ENCODE data around the gene RNF113B. TPM values are rescaled to one million over a fixed set of nuclear protein-coding genes. Genes with fewer than 3 reads are reported as not detected.

Gene RNF113B
- total RNA-seq, 1 donor from 2014 or later, result not detected

- DNase-seq (ENCODE audit: low spot score), result no peak
- Mint-ChIP-seq H3K4me1 (ENCODE audit: low read depth) (peaks cover 41% of the 10 kb centered on the region), H3K9me3 (ENCODE audit: low read depth) (no peaks in the 10 kb centered on the region), H3K36me3 (ENCODE audit: low read depth) (no peaks in the 10 kb centered on the region), H3K4me3 (ENCODE audit: unreplicated experiment) (no peak overlapping the region), H3K27ac (ENCODE audit: unreplicated experiment) (no peak overlapping the region), H3K27me3 (ENCODE audit: low read depth) (no peaks in the 10 kb centered on the region)
- no peak for TF ChIP-seq CTCF (IDR thresholded peaks at IDR 0.05)
These were observed 33.9 kb downstream of the RNF113B start for GRCh38 chr13:98143157-98143553.

GRCh38 chr13:98142380-98143156 lies 34.5 kb downstream of the RNF113B start, which contains the start of gene FARP1:
FARP1 (plus strand) TSS chr13:98143094; CDS start chr13:98213243, 70,149 bp downstream.
- Mint-ChIP-seq H3K36me3 (ENCODE audit: low read depth) (no peaks in the 10 kb centered on the region), H3K4me1 (ENCODE audit: low read depth) (peaks cover 35% of the 10 kb centered on the region), H3K27ac (ENCODE audit: unreplicated experiment) (peak within 1 kb of the TSS; percentile 78), H3K9me3 (ENCODE audit: low read depth) (no peaks in the 10 kb centered on the region), H3K4me3 (ENCODE audit: unreplicated experiment) (peak within 1 kb of the TSS; percentile 97), H3K27me3 (ENCODE audit: low read depth) (no peaks in the 10 kb centered on the region)
- peak; percentile 91 for DNase-seq (ENCODE audit: low spot score)
- TF ChIP-seq CTCF (IDR thresholded peaks at IDR 0.05), result peak; percentile 74

GRCh38 chr13:98141509-98142379 lies 35.3 kb downstream of the RNF113B start:
- peaks cover 27% of the 10 kb centered on the region for H3K4me1 Mint-ChIP-seq (ENCODE audit: low read depth)
- peak overlapping the region; percentile 41 for H3K27ac Mint-ChIP-seq (ENCODE audit: unreplicated experiment)
- DNase-seq (ENCODE audit: low spot score), result no peak
- no peaks in the 10 kb centered on the region for H3K36me3 Mint-ChIP-seq (ENCODE audit: low read depth)
- no peak for TF ChIP-seq CTCF (IDR thresholded peaks at IDR 0.05)
- H3K27me3 Mint-ChIP-seq (ENCODE audit: low read depth), result no peaks in the 10 kb centered on the region
- H3K4me3 Mint-ChIP-seq (ENCODE audit: unreplicated experiment), result peak overlapping the region; percentile 54
- H3K9me3 Mint-ChIP-seq (ENCODE audit: low read depth), result no peaks in the 10 kb centered on the region

GRCh38 chr13:98141091-98141490 lies 36.0 kb downstream of the RNF113B start:
- Mint-ChIP-seq H3K4me3 (ENCODE audit: unreplicated experiment) (no peak overlapping the region), H3K27ac (ENCODE audit: unreplicated experiment) (no peak overlapping the region), H3K9me3 (ENCODE audit: low read depth) (no peaks in the 10 kb centered on the region), H3K4me1 (ENCODE audit: low read depth) (peaks cover 20% of the 10 kb centered on the region), H3K36me3 (ENCODE audit: low read depth) (no peaks in the 10 kb centered on the region), H3K27me3 (ENCODE audit: low read depth) (no peaks in the 10 kb centered on the region)
- no peak for TF ChIP-seq CTCF (IDR thresholded peaks at IDR 0.05)
- DNase-seq (ENCODE audit: low spot score), result no peak

GRCh38 chr13:98134901-98135300 lies 42.2 kb downstream of the RNF113B start:
- no peaks in the 10 kb centered on the region for H3K9me3 Mint-ChIP-seq (ENCODE audit: low read depth)
- H3K4me3 Mint-ChIP-seq (ENCODE audit: unreplicated experiment), result no peak overlapping the region
- TF ChIP-seq CTCF (IDR thresholded peaks at IDR 0.05), result no peak
- DNase-seq (ENCODE audit: low spot score), result no peak
- no peak overlapping the region for H3K27ac Mint-ChIP-seq (ENCODE audit: unreplicated experiment)
- no peaks in the 10 kb centered on the region for H3K27me3 Mint-ChIP-seq (ENCODE audit: low read depth)
- H3K4me1 Mint-ChIP-seq (ENCODE audit: low read depth), result peaks cover 1% of the 10 kb centered on the region
- no peaks in the 10 kb centered on the region for H3K36me3 Mint-ChIP-seq (ENCODE audit: low read depth)
